Right ventricle myocardium superior (tissue), 1 donor: Measurements from ENCODE around the gene H6PD. TPM values are rescaled to one million over a fixed set of nuclear protein-coding genes. Genes with fewer than 3 reads are reported as not detected.
A peak's percentile ranks its signal among the peaks of the same experiment; 100 is the strongest.
"Not testable (repeated sequence)": the region's sequence is repeated elsewhere in the genome, so short reads cannot be mapped to it uniquely, and the experiment has no call there.

Experiments
- ATAC-seq: fragments of 200-7000 bp; cut with Tn5 transposase; one replicate; pipeline ENCODE4 v1.9.1; 2020; ENCODE audit warnings: mild to moderate bottlenecking; ENCODE audit not compliant: poor library complexity
- DNase-seq: peaks from one replicate; pipeline ENCODE4 v3.0.0-alpha.2; 2020
- intact Hi-C: fragments of 100-400 bp; cut with DNase I; formaldehyde crosslinking; loops from one replicate; pipeline ENCODE4 v1.11.2; 2022
- total RNA-seq: library from RNA; stranded (reverse); fragmentation: NEBNext Ultra II Directional; extraction: Animal tissue kit (Norgen Biotek cat#: 25700); gene quantifications from one replicate; pipeline ENCODE4 v1.2.1, GENCODE V29; 2021
- donor health status: DM: no; HTN: yes; CAD: no; lungs with severe emphysema.

Gene H6PD
- total RNA-seq, 1 donor from 2014 or later = 20.9 TPM

- intact Hi-C loops = loop anchor here (10.0 kb wide), 1 partner anchor 65 kb away; no protein-coding TSS in a partner anchor
- not testable (repeated sequence) for DNase-seq
Observed at GRCh38 chr1:9299571-9300541, 65.3 kb downstream of the H6PD start.

DNA sequence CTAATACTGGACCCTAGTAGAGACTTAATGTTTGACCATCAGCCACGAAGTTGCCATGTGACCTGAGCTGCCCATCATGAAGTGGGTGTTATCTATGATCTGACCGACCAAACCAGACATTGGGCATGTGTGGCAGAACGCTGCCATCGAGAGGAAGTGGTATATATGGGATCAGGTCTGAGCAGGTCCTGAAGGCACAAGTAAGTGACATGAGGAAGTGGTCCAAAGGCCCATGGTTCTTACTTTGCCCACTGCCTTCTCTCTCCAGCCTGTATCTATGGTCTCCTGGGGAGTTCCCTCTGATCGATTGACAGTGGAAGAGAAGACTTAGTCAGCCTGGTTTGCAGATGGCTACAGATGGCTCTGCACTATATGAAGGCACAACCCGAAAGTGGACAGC, 66.0 kb downstream of the H6PD start:
- intact Hi-C loops = loop anchor here (10.0 kb wide), 1 partner anchor 64 kb away; no protein-coding TSS in a partner anchor
- ATAC-seq (no peak), DNase-seq (no peak)

More at GRCh38 chr1:9299571-9300541, 65.3 kb downstream of the H6PD start:
- ATAC-seq = not testable (repeated sequence)

- ATAC-seq (peak; percentile 50), DNase-seq (no peak)
- intact Hi-C loops = loop anchor here (10.0 kb wide), 1 partner anchor 62 kb away; no protein-coding TSS in a partner anchor
Observed at GRCh38 chr1:9302745-9303524, 68.4 kb downstream of the H6PD start.

DNA sequence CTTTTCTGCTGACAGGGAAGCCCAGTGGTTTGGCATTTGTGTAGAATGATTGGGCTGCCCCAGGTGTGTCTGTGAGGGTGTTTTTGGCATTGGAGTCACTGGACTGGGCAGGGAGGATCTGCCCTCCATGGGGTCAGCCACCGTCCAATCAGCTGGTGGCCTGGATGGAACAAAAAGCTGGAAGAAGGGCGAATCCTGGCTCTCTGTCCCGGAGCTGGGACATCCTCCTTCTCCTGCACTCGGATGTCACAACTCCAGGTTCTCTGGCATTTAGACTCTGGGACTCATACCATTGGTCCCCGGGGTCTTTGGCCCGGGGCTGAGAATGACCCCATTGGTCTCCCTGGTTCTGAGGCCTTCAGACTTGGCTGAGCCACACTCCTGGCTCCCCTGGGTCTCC, 69.3 kb downstream of the H6PD start:
- DNase-seq (no peak), ATAC-seq (no peak)
- intact Hi-C loops = loop anchor here (10.0 kb wide), 1 partner anchor 61 kb away; no protein-coding TSS in a partner anchor

- intact Hi-C loops = loop anchor here (10.0 kb wide), 1 partner anchor 60 kb away; no protein-coding TSS in a partner anchor
- ATAC-seq (no peak), DNase-seq (no peak)
Observed at GRCh38 chr1:9305216-9305615, 70.6 kb downstream of the H6PD start.

GRCh38 chr1:9306006-9306405, 71.4 kb downstream of the H6PD start:
- DNase-seq (no peak), ATAC-seq (no peak)
- intact Hi-C loops = loop anchor here (10.0 kb wide), 1 partner anchor 59 kb away; no protein-coding TSS in a partner anchor

DNA sequence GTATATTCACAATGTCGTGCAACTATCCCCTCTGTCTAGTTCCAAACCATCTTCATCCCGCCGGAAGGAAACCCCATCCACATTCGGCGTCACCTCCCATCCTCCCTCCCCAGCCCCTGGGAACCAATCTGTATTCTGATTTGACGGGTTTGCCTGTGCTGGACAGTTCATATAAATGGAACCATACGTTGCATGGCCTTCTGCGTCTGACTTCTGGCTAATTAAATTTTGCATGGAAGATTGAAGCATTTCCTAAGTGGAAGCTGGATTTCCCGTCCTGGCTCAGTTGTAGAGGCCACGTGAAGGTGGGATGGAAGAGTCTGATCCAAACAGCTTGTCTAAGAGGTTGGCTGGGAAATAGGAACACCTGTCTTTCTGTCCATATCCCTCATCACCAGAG, 72.7 kb downstream of the H6PD start:
- ATAC-seq = no peak
- intact Hi-C loops = loop anchor here (10.0 kb wide), 1 partner anchor 57 kb away; no protein-coding TSS in a partner anchor
- DNase-seq = no peak

GRCh38 chr1:9308236-9308785, 73.7 kb downstream of the H6PD start:
- ATAC-seq (no peak), DNase-seq (no peak)
- intact Hi-C loops = loop anchor here (10.0 kb wide), 1 partner anchor 56 kb away; no protein-coding TSS in a partner anchor

DNA sequence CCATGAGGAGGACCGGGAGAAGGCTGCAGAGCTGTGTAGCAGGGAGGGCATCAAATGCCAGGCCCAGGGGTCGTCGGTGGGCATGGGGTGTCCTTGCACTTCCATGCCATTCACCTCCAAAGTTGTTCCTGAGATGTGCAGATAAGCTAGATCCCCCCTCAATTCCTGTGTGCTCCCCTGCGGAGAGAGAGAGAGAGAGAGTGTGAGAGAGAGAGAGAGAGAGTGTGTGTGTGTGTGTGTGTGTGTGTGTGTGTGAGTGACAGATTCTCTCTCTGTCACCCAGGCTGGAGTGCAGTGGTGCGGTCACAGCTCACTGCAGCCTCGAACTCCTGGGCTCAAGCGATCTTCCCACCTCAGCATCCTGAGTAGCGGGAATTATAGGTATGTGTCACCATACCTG, 74.5 kb downstream of the H6PD start:
- no peak for ATAC-seq
- DNase-seq = no peak
- intact Hi-C loops = loop anchor here (10.0 kb wide), 1 partner anchor 56 kb away; no protein-coding TSS in a partner anchor

DNA sequence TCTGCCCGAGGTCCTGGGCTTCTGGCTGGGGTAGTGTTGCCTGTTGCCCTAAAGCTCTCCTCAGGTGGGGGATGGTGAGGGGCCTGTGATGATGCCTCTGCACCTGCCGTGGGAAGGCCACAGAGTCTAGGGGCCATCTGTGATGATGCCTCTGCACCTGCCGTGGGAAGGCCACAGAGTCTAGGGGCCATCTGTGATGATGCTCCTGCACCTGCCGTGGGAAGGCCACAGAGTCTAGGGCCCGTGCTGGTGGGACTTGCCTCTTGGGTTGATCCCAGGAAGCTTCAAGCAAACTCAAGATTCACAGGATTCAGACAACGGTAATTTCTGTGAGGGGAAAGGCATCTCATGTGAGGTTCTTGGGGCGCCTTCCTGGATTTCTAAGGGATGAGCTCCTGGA, 75.4 kb downstream of the H6PD start:
- ATAC-seq = no peak
- intact Hi-C loops = loop anchor here (10.0 kb wide), 1 partner anchor 55 kb away; no protein-coding TSS in a partner anchor
- no peak for DNase-seq

DNA sequence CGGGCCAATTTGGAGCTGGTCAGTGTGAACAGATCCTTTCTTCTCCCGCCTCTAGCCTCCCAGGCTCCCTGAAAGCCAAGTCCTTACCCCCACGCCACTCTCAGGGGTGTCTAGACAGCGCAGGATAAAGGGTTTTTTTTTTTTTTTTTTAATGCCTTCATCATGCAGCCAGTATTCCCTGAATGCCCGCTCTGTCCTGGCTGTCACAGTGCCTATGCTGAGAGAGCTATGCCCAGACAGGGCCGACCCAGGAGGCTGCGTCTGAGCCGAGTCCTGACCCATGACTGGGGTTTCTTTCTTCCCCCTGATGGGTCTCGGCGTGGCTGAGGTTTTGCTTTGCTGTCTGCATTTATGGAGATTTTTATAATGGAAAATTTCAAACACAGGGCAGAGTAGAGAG, 76.5 kb downstream of the H6PD start:
- ATAC-seq = no peak
- intact Hi-C loops = no loop called here
- no peak for DNase-seq

DNA sequence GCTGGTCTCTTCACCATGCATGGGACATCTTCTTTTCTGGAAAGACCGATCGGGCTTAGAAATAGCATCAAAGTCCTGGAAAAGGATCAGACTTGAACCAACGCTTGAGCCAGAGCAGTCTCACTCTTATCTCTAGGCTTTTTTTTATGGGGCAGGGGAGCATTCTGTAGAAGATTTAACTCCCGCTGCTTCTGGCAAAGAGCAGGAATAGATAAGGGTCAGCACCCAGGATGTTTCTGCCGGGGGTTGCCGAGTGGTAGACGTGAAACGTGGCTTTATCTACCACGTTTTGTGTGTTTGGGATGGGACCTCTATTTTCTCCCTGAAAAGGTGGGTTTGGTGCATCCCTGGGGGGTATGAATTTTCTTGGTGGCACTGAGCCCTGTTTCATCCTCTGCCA, 76.9 kb downstream of the H6PD start:
- intact Hi-C loops = no loop called here
- ATAC-seq (no peak), DNase-seq (no peak)

GRCh38 chr1:9312168-9312720, 77.7 kb downstream of the H6PD start:
- DNase-seq (no peak), ATAC-seq (no peak)
- intact Hi-C loops = no loop called here

DNA sequence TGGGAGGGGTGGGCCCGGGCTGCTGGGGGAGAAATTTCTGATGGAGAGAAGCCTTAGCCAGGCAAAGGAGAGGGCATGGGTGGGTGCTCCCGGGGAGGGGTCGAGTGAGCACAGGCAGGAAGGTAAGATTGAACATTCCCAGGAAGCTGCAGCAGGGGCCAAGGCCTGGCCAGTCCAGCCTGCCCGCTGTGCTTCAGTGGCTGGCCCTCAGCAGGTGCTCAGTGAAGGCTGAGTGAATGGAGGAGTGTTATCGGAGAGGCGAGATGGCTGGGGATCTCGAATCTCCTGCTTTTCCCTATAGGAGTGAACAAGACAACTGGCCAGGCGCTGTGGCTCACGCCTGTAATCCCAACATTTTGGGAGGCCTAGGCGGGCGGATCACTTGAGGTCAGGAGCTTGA, 79.0 kb downstream of the H6PD start:
- DNase-seq (no peak), ATAC-seq (no peak)
- intact Hi-C loops = no loop called here

DNA sequence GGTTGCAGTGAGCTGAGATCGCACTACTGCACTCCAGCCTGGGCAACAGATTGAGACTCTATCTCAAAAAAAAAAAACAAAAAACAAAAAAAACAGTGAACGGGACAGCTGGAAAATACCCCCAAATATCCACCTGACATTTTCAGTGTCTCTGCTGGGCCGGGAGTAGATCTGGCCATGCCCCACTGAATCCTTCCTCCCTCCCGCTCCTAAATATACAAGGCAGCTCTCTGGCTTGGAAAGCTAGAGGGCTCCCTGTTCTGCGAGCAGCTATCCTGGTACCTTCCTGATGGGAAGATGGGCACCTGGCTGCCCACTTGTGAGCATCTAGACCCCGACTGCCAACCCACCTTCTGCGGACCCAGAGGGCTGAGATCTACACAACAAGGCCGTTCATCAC, 79.5 kb downstream of the H6PD start:
- ATAC-seq = no peak
- intact Hi-C loops = no loop called here
- no peak for DNase-seq

DNA sequence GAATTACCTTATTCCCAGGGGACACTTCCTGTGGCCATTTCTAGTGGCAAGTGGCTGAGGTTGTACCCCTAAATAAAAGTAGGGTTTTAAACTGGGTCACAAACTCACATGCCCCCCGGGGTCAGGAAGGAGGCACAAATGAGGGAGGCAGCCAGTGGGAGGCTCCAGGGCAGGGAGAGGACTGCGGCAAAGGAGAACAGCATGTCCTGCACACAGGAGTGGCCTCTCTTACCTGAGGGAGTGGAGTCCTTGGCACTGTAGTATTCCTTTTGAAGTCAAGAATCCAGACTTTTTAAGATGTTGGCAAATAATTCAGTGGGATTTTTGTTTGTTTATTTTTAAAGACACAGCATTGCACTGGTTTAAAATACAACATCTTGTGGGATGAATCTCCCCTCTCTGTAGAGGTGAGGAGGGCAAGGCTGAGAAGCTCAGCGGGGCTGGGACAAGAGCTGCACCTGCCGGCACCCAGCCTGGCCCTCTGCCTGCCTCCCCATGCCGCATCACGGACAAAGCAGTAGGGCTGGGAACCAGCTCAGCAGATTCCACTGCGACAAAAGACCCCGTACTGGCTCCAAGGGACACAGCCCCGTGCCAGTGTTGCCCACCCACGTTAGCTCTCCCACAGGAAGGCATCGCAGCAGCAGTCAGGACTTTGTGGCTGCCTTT, 80.3 kb downstream of the H6PD start:
- no peak for ATAC-seq
- intact Hi-C loops = no loop called here
- DNase-seq = no peak

DNA sequence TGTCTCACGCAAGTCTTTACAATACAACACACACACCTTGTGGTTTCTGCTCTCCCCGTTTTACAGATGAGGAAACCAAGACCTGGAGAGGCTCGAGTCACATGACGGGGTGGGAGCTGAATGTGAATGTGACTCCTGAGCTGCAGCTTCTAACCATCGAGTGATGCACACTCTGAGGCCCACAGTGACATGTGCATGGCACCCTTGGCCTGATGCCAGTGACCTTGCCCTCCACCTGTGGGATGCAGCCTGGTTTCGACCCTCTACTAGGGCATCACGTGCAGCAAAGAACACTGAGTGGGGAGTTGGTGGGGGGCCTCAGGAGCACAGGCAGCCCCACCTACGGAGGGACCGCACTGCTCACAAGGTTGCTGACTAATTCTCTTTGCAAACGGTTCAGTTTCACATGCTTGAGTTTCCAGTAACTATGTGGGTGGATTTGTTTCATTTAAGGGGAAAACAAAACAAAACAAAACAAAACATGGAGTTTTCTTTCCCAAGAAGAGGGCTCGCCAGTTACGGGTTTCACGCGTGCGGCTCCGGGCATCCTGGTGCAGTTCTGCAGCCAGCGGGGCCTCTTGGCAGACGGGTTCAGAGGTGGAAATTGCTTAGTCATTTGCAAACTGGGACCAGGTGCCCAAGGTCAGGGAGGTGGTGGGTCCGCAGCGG, 81.0 kb downstream of the H6PD start:
- DNase-seq = no peak
- intact Hi-C loops = no loop called here
- ATAC-seq = no peak

- DNase-seq (no peak), ATAC-seq (no peak)
- intact Hi-C loops = no loop called here
Observed at GRCh38 chr1:9316080-9316444, 81.5 kb downstream of the H6PD start.
